Stimulated activated CD4-positive, alpha-beta T cell treated with anti-CD3 and anti-CD28 coated beads, Interleukin-2, amount 100 ng/mL, for 48 hours (primary cell): ENCODE measurements around the gene POLG2.
"Not testable (repeated sequence)": the region's sequence is repeated elsewhere in the genome, so short reads cannot be mapped to it uniquely, and the experiment has no call there.

Experiments
- DNase-seq, 2 donors: peaks; one replicate each; pipeline ENCODE4 v3.0.0-alpha.2; 2020

The POLG2 gene

GRCh38 chr17:64480951-64481350 is 15.9 kb downstream of the POLG2 start:
- no peak for DNase-seq

- DNase-seq = no peak
Observed at GRCh38 chr17:64477849-64478248, 19.0 kb downstream of the POLG2 start.

DNA sequence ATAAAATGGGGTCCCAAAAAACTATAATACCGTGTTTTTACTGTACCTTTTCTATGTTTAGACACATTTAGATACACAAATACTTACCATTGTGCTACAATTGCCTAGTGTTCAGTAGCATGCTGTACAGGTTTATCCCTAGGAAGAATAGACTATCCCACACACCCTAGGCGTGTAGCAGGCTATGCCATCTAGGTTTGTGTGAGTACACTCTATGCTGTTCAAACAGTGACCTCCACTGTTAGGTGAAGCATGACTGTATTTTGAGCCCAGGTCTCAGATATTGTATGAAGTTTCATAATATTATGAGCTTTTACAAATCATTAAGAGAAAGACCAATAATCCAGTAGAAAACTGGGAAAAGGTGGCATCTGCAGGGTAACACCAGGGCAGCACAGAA is 24.3 kb downstream of the POLG2 start:
- DNase-seq = no peak

- no peak for DNase-seq
Observed at GRCh38 chr17:64471440-64471839, 25.4 kb downstream of the POLG2 start.

GRCh38 chr17:64470625-64471024 is 26.2 kb downstream of the POLG2 start:
- DNase-seq = no peak

GRCh38 chr17:64466834-64467233 is 30.0 kb downstream of the POLG2 start:
- DNase-seq = not testable (repeated sequence)

DNA sequence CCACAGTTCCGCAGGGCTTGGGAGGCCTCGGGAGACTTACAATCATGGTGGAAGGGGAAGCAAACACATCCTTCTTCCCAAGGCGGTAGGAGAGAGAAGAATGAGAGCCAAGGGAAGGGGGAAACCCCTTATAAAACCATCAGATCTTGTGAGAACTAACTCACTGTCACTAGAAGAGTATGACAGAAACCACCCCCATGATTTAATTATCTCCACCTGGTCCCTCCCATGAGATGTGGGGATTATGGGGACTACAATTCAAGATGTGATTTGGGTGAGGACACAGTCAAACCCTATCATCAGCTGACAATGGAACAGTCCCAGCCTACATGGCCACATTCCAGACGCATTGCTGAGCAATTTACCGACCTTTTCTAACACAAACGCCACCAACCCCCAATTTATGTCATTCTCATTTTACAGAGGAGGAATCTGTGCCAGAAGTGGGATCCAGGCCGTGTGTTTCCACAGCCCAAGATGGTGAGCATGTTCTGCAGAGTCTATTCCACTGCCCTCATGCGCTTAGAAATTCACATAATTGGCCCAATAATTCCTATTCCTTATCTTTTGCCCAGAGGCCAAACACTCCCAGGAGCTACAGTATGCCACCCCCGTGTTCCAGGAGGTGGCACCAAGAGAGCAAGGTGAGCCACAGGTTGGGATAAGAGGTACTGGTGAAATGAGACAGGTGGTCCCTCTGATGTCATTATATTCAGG is 30.7 kb downstream of the POLG2 start:
- DNase-seq = no peak

DNA sequence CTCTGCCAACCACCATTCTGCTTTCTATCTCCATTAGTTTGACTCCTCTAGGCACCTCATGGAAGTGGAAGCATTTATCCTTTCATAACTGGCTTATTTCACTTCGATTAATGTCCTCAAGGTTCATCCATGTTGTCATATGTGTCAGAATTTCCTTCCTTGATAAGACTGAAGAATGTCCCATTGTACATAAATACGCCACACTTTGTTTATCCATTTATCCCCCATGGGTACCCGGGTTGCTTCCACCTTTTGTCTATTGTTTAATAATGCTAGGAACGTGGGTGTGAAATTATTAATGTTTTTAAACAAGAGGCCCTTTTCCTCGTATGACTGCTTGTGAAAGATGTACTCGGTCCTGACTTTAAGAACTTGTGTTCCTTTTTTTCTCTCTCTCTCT is 35.1 kb downstream of the POLG2 start:
- DNase-seq = no peak

- no peak for DNase-seq
Observed at GRCh38 chr17:64460955-64461354, 35.9 kb downstream of the POLG2 start.

DNA sequence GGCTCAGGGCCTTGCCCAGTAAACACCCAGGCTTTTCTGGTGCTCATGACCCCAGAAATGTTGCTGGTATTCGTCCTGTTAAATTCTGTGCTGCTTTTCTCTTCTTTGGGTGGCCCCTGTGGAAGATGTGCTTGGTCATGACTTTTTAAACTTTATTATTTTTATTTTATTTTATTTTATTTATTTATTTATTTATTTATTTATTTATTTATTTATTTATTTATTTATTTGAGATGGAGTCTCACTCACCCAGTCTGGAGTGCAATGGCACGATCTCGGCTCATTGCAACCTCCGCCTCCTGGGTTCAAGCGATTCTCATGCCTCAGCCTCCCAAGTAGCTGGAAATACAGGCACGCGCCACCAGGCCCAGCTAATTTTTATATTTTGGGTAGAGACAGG is 37.0 kb downstream of the POLG2 start:
- not testable (repeated sequence) for DNase-seq

GRCh38 chr17:64459284-64459747 is 37.5 kb downstream of the POLG2 start:
- no peak for DNase-seq

DNA sequence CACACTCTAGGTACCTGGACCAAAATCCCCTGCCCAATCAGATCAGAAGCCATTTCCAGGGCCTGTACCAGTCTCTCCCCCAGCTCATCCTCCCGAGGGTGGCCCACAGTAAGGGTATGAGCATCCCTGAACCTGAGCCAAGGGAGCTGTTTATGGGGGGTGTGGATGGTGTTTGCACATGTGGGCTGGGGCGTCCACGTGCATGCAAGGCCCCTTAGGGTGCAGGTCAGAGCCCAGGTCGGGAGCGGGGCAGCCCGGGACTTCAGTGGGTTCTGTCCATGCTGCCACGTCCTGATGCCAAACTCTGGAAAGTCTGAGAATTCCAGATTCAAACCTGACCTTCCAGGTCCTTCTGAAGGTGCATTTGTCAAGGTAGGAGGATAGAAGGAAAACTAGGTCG is 38.1 kb downstream of the POLG2 start:
- DNase-seq = no peak

- no peak for DNase-seq
Observed at GRCh38 chr17:64457156-64457555, 39.7 kb downstream of the POLG2 start.

DNA sequence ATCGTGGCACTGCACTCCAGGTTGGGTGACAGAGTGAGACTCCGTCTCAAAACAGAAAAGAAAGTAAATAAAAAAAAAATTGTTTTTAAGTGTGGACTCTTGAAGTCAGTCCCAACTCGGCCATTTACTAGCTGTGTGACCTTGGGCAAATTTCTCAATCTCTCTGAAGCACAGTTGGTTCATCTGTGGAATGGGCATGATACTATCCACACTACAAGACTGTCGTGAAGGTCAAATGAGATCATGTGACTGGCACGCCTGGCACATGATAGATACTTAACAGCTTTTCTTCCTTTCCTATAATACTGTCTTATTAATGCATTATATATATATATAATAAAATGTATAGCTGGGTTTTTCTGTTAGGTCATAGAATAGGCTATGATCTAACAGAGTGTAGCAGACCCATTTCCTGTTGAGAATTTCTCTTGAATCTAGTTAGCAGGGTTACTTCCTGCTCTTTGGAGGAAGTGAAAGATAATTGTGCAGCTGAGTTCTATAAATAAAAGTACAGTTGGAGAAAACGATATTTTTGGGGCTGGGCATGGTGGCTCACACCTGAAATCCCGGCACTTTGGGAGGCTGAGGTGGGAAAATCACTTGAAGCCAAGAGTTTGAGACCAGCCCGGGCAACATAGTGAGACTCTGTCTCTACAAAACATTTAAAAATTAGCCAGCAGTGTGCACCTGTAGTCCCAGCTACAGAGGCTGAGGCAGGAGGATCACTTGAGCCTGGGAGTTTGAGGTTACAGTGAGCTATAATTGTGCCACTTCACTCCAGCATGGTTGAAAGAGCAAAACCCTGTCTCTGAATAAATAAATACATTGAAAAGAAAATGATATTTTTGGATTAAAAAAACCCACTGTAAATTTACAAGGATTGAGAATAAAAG is 40.6 kb downstream of the POLG2 start:
- DNase-seq = no peak

- DNase-seq = no peak
Observed at GRCh38 chr17:64449545-64449944, 47.3 kb downstream of the POLG2 start.

DNA sequence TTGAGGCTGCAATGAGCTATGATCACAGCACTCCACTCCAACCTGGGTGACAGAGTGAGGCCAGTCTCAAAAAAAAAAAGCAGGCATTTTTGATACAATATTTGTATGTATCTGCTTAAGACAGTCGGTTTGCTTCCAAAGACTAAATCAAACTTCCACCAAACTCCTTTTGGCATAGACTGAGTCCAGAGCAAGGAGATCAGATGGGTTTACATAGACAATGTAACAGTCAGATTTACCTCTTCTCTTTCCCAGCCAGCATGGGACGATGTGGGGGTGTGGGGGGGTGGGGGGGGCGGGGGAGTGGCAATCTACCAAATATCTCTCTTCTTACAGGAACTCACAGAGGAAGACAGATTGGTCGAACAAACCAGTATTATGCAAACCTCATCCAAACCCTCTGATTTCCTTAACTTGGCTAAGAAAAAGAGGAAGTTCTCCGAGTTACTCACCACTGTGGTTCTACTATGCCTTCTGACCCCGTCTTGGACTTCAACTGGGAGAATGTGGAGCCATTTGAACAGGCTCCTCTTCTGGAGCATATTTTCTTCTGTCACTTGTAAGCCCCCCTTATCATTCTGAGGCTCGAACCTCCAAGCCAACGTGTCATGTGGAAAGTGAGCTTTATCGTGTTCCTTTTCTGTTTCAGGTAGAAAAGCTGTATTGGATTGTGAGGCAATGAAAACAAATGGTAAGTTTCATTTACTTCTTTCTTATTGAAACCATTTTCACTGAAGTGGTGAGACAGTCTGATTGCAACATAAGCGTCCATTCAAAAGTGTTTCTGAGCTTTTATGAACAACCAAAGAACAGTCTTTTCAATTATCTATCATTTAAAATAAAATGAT is 48.0 kb downstream of the POLG2 start, which contains the start of gene MILR1:
Gene MILR1 (plus strand): TSS at position 451 of the 848 bp plus-strand sequence. CDS start 54 bp downstream, at position 505.
- no peak for DNase-seq

GRCh38 chr17:64447526-64447925 is 49.3 kb downstream of the POLG2 start:
- no peak for DNase-seq

DNA sequence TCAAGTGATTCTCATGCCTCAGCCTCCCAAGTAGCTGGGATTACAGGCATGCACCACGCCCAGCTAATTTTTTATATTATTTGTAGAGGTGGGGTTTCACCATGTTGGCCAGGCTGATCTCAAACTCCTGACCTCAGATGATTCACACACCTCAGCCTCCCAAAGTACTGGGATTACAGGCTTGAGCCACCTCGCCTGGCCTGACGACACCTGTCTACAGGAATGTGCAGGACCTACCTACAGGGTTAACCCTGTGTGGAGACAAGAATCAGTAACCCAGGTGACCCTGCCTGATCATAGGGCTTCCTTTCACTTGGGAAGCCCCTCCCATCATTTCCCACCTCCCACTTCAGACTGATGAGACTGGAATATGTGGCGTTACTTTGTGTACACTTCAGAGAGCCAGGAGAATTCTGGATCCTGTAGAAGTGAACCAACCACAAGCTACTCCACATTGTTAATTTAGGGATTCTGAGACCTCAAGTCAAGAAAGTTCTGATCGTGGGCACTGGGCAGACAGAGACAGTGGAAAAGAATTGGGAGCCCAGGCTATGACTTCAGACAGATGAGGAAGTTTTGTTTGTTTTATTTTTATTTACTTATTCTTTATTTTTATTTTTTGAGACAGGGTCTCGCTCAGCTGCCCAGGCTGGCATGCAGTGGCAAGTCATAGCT is 53.6 kb downstream of the POLG2 start:
- no peak for DNase-seq

DNA sequence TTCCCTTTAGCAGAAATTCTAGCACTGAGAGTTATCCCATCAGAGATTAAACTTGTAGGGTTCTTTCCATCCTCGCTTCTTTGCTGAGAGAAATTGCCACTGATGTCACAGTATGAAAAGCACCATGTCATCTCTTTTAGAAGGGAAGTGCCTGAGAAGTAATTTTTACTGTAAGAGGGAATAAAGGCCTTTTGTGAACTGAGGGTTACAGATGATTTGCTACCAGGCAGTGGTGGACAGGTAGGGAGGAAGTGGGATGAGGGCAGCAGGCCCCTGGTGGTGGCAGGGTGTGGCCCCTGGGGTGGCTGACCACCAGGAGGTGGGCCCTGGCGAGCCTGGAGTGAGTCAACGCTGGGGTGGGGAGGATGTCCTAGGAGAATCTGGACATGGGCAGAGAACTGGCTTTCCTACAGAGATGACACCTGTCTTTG is 54.3 kb downstream of the POLG2 start:
- DNase-seq = no peak

- no peak for DNase-seq
Observed at GRCh38 chr17:64441772-64442540, 54.9 kb downstream of the POLG2 start.

GRCh38 chr17:64439956-64440355 is 56.9 kb downstream of the POLG2 start:
- no peak for DNase-seq

DNA sequence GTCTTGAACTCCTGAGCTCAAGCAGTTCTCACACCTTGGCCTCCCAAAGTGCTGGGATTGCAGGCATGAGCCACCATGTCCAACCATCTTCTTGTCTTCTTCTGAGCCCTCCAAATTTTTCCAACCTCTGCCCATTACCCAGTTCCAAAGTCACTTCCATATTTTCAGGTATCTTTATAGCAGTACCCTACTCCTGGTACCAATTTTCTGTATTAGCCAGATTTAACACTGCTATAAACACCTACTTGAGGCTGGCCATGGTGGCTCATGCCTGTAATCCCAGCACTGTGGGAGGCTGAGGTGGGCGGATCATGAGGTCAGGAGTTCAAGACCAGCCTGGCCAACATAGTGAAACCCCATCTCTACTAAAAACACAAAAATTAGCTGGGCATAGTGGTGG is 57.3 kb downstream of the POLG2 start:
- not testable (repeated sequence) for DNase-seq
